HG03354 (cell line): ENCODE measurements around the gene FOXO3.

Experiments used
- ATAC-seq: cut with Tn5 transposase; IDR thresholded peaks from one replicate; pipeline ENCODE4 v1.9.1; 2021; ENCODE audit warnings: mild to moderate bottlenecking; ENCODE audit not compliant: unreplicated experiment, poor library complexity, severe bottlenecking

Gene FOXO3

GRCh38 chr6:108568551-108569305 is 8.0 kb downstream of the FOXO3 start:
- no peak for ATAC-seq

DNA sequence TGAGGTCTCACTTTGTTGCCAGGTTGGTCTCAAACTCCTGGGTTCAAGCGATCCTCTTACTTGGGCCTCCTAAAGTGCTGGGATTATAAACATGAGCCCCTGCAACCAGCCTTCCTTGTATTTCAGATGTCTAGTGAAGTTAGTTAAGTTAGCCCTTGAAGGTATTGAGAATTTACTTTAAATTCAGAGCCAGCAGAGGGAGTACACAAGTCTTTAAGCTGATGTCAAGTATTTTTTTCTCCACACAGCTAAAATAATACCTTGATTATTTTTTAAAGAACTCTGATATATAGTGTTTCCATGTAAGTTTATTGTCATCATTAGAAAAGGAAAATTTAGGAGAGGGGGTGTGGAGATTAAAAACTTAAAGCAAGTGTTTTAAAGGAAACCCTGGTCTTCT is 9.8 kb downstream of the FOXO3 start:
- ATAC-seq = no peak

DNA sequence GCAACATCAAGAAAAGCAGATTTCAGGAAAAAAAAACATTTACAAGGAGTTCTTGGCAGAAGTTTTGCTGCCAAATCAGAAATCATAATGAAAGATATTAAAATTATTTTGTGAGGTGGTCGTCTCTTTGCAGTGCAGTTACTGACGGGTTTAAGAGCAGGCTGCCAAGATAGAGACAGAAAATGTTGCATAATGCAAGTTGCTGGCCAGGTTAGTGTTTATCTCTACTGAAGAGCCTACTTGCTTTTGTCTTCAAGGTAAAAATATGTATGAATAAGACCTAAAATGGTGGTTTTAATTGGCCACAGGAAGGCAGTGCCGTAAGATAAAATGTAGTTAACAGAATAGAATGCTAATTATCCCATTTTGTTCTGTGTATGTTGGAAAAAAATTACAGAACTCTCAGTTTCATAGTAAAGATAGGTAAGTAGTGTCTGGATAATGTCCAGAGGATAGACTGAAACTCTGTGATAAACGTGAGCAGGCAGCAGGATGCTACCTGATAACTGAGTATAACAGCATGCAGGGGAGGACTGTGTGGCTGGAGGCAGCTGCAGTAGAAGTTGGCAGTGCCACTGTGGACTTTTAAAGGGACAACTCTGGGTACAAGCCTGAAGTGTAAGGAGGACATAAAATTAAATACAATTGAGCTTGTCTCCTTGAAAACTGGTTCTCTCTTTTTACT is 13.9 kb downstream of the FOXO3 start:
- ATAC-seq = no peak

GRCh38 chr6:108575905-108576494 is 15.3 kb downstream of the FOXO3 start:
- no peak for ATAC-seq

DNA sequence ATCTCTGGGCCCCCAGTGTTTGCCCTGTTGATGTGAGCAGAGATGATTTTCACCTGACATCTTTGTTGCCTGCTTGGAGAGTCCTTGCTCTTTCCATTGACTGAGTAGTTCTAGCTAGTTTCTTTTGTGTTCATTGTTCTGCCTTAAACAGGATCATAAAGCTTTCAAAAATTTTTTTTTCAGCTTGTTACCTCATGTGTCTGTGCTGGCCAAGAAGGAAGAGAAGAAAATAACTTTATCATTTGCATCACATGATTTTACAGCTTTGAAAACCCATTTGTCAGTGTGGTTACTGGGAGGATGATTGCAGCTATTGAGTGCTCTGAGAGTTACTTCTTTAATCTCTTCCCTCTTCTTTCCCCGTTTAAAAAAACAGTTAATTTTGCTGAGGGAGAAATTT is 16.0 kb downstream of the FOXO3 start:
- no peak for ATAC-seq

DNA sequence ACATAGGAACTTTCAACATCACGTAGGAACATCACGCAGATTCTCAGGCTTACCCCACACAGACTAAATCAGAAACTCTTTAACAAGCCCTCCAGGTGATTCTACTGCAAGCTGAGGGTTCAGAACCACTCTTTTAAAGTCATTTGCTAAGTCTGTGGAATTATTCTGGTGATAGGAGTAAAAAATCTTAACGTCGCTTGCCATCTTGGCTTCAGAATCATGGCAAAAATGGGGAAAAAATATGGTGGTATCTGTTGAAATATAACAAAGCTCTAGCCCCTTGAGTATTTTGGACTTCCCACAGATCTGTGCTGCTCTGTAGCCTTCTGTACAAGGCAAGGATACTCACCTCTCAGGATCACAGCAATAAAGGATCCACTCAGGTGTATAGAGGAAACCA is 17.4 kb downstream of the FOXO3 start:
- no peak for ATAC-seq

DNA sequence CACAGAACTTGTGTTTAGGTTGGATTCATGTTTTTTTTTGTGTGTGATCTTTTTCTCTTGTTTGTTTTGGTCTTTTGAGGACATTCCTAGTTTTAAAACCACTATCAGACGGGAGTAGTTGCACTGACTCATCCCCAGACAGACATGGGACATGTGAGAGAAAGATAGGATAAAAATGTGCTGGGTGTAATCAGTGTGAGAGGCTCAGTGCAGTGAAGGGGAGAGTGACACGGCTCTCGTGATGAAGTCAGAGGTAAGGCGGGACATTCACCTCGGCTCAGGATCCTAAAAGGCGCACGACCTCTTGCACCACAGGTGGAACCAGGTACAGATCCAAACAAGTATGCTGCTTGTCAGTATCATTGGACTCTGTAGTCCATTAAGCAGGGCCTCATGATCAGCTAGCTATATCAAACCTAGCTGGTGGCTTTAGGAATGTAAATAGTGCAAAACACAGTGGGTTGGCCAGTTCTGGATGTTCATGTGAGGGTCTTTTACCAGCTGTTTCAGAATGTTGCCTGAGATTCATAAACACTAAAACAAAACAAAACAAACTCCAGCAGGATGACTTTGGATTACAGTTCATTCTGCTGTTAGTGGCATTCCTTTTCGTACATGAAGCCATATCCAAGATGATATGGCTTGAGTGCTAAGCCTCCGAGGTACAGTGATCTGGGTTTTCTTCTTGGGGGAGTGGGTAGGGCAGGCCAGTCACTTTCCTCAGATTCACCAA is 18.0 kb downstream of the FOXO3 start:
- no peak for ATAC-seq

DNA sequence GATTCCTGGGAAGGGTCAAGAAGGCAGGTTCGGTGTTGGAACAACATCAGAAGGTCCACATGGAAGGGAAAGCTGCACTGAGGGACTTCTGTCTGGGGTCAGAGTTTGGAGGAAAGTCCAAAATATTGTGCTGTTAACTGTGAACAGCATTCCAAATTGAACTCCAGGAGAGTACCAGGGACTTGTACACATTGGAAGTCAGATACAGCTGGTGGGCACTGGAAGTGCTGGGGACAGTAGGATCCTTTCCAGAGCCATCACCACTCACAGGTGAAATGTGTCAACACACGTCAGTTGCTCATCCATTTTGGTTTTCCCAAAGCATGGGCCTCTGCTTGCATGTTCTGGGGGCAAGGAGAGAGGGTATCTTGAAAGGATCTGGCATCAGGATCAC is 18.6 kb downstream of the FOXO3 start:
- ATAC-seq = no peak

DNA sequence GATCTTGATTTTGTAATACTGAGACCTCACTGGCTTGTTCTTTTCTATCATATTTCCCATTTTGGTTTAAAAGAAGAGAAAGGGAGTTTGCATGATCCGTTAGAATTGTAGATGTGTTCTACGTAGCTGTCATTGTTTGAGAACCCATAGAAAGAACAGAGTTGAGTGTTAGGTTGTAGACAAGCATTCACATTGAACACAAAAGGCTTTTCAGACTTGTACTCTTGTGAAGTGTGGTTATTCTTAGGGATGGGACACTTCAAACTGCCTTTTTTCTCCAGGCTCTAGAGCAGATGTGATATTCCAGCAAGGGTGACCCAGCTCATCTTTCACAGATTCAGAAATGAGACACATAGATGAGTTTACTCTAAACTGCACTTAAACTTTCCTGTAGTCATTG is 19.9 kb downstream of the FOXO3 start:
- no peak for ATAC-seq

DNA sequence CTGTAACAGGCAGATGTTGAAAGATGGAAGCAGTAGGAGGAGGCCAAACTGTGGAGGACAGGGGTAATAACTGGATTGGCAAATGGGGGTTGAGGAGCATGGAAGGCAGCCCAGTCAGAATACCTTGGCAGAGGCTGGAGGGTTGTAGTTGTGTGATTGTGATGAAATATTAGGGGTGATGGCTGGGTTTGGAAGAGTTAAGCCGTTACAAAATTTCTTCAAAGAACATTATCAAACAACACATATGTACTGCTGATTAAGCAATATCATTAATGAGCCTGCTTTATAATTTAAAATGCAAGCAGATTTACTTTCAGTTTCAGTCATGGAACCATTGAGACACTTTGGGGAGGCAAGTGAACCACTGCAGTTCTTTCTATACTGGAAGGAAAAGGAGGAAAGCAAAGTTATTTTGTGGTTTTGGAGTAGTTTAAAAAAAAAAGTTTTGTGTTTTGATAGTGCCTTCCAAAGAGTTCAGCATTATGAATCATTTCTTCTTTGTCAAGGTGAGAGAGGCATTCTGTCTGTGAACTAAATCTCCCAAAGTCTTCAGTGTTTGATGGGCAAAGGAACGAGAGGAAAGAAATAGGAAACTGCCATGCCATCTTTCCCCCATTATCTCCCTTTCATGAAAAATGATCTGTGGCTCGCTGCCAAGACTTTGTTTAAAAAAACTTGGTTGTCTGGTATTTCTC is 20.7 kb downstream of the FOXO3 start:
- no peak for ATAC-seq

DNA sequence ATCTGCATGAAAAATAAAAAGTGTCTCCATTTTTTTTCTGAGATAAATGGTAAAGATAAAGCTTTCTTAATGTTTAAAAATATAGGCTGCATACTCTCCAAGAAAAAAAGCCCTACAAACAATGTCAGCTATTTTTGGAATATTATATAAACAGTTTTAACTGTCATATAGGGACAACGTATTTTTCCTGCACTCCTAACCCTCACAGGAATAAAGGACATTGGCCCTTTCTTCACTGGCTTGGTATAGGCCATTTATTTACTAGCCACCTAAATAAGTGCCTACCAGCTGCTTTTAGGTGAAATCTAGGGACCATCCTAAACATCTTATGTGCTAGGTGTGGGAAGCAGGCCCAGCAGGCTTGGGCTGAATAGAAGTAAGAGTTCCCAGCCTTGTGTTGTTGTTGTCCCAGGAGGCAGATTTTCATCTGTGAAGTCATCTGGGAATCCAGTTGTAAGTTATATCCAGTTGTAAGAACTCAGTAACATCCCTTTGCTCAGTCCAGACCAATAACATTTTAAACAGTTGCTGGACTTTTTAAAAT is 21.3 kb downstream of the FOXO3 start:
- no peak for ATAC-seq

- ATAC-seq = no peak
These were observed 21.9 kb downstream of the FOXO3 start for GRCh38 chr6:108582618-108583017.

GRCh38 chr6:108584323-108584722 is 23.6 kb downstream of the FOXO3 start:
- no peak for ATAC-seq

DNA sequence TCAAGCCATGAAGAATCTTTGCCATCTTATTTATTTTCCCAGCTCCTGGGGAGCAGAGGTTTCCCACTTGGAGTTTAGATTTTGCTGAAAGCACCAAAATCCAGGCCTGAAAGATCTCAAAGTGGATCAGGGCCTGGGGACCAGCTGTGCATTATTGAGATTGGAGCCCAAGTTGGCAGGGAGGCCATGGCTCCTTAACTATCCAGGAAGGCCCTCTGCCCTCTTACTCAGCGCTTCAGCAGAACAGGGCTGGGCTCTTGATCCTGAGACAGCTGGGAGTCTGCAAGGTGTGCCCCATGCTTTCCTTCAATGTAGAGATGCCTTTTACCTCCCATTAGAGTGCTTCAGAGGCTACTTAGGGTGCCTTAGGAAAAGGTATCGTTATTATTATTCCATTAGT is 24.6 kb downstream of the FOXO3 start:
- no peak for ATAC-seq

DNA sequence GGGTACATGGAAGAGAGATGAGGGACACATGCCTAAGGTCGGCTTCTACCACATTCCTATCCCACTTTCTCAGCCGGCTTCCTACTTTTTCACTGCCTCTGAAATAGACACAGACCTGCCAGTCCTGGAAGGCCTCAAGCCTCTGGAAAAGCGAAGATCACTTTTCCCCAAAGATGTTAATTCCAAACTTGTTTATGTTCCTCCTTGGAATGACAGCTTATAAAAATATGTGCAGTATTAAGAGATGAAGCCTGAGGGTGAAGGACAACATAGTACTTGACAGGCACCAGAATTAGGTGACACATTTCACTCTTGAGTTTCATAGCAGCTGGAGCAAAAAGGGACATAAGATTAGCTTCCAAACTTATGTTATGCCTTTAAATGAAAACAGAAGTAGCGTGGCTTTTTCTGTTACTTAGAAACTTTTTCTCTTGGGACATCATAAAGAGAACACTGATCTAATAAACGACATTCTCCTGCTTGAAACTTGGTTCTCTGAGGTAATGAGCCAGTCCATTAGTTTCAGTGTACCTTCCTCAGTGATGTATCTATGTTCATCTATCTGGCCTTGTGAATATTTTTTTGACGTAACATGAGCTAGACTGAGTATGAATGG is 25.3 kb downstream of the FOXO3 start:
- ATAC-seq = no peak

DNA sequence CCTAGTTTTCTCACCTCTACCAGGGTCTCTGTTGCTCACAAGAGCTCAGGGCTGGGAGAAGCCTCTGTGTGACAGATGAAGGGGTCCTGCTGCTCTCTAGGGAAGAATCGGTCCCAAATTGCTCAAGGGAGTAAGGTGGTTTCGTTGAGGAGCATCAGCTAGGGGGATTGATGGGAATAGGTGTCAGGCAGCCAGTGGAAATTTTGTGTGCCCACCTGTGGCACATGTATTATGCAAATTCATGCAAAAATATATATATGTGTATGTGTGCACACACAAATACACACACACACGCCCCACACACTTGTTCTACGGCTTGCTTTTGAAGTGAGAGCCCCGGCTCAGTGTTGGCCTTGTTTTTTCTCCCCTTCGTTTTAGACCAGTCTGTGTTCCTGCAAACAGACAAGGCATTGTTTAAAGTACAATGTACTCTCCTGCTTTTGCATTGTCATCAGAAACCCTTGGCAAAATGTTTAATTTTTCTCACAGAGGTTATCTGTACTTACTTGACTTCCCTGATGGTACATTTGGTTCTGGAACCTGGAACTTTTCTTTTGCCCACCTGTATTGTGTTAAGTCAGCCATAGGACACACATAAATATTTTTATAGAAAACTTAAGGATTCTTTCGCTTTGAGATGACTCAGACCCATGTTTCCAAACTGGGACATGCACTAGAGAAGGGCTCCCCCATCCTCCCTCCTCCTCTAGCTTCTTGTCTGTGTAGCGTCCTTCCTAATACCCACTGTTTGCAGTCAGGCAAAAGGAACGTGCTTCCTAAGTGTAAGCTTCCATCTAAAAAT is 26.7 kb downstream of the FOXO3 start:
- no peak for ATAC-seq

GRCh38 chr6:108588586-108588985 is 27.9 kb downstream of the FOXO3 start:
- ATAC-seq = no peak

- ATAC-seq = no peak
These were observed 28.6 kb downstream of the FOXO3 start for GRCh38 chr6:108589244-108589791.
